Stimulated activated CD8-positive, alpha-beta memory T cell treated with anti-CD3 and anti-CD28 coated beads, Interleukin-4, amount 100 ng/mL, for 4 hours (primary cell): ENCODE results near the gene SREBF2.
"Not testable (repeated sequence)": the region's sequence is repeated elsewhere in the genome, so short reads cannot be mapped to it uniquely, and the experiment has no call there.

Source experiments
- DNase-seq, 2 donors: peaks; one replicate each; pipeline ENCODE4 v3.0.0-alpha.2; 2020; ENCODE audit warnings: low read depth in 2 of 2, low spot score in 1 of 2

The SREBF2 gene

DNA sequence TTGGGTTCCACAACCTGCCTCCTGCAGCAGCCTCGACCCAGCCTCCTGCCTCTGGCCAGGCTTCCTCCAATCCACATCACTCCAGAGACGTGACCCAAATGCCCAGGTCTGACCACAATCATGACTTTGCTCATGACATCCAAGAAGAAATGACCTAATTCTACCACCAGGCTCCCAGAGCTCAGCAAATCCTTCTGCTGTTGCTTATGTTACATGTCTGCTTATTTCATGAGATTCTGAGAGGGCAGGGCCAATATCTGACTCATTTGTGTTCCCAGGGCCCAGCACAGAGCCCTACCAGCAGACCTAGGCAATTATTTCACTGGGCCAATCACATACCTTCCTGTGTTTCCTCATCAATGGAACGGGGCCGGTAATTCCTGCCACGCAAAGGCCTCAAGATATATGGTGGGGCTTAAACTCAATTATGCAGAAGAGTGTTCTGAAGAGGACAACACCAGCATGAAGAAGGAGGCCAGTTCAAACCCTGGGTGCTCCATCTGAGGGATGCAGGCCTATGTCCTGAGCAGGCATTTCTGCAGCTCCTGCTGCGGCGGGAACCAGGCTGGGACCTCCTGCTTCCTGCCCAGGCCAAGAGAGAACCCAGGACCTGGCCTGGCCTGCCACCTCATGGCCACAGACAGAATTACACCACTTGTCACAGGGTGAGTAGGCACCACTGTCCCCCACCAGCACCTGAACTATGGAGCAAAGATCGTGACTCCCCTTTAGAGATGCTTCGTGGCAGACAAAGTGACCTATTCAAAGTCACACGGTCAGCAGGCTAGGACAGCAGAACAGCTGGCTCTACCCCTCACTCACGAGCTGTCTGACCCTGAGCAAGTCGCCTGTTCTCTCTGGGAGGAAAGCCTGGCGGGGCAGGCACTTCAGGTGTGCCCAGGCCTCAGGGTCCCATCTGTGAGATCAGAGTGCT is 108.2 kb downstream of the SREBF2 start:
- peak; percentile 64 to 66 for DNase-seq

DNA sequence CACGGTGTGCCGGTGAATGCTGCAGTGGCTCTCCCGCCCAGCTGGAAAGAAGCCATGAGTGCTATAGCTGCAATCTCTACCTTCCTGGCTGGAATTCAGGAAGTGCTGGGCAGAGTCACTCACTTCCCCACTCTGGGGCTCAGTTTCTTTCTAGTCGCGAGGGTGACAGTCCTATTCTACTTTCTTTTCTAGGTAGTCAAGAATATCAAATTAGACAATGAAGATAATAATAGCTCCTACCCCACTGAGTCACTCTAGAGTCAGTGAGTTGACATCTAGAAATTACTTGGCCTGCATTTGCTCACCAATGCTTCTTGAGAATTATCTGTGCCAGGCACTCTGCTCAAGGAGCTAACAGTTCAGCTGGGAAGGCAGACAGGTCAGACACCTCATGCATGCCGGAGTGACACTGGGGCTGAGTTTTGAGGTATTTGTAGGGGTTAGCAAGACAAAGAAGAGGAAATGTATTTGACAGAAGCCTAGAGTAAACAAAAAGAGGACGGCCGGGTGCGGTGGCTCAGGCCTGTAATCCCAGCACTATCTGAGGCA is 110.8 kb downstream of the SREBF2 start:
- no peak for DNase-seq

GRCh38 chr22:41946629-41947423 is 113.9 kb downstream of the SREBF2 start, which contains the start of gene CENPM:
CENPM (minus strand) TSS chr22:41947152; CDS start chr22:41947076, 76 bp downstream.
- DNase-seq, result peak; percentile 67 to 72

DNA sequence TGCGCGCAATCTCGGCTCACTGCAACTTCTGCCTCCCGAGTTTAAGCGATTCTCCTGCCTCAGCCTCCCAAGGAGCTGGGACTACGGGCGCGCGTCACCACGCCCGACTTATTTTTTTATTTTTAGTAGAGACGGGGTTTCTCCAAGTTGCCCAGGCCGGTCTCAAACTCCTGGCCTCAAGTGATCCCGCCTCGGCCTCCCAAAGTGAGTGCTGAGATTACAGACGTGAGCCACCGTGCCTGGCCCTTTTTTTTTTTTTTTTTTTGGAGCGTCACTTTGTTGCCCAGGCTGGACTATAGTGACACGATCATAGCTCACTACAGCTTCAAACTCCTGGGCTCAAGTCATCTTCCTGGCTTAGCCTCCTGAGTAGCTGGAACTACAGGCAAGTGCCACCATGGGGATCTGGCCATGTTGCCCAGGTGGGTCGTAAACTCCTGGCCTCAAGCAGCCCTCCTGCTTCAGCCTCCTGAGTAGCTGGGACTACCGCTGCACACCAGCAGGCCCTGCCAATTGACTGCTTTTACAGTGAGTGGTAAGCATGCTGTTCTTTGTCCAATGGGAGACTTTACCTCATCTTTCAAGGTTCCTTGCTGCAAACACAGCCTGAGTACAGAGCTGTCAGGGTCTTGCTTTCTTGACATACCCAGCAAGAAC is 114.6 kb downstream of the SREBF2 start:
- no peak for DNase-seq

- no peak for DNase-seq
Observed at GRCh38 chr22:41948142-41948541, 115.2 kb downstream of the SREBF2 start.

- DNase-seq, result not testable (repeated sequence)
Observed at GRCh38 chr22:41948928-41949296, 116.0 kb downstream of the SREBF2 start.

DNA sequence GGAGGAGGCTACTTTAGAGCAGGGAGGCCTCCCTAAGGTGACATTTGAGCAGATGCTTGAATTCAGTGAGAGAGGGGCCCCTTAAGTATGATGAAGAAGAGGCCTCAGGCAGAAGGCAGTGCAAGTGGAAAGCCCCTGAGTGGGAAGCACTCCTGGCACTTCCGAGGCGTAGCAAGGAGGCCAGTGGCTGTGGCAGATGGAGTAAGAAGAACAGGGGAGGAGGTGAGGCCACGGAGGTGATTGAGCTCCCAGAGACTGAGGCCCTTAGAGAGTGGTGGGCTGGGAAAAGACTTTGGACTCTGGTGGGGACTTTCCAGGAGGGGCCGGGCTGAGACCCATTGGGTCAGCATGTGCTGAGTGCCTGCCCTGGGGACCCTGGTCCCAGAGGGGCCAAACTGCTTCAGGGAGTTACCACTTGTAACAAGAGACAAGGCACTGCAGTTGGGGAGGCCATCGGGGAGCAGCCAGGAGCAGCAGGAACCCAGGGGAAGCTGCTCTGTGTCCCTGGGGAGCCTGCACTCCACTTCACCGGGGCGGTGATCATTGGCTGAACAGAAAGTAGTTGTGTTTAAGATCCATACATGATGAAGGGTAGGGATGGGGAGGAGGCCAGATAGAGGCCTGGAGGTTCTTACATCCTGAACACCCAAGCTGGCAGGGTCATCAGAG is 116.5 kb downstream of the SREBF2 start:
- no peak for DNase-seq

GRCh38 chr22:41951898-41952474 is 119.1 kb downstream of the SREBF2 start, which contains the start of gene SMIM45:
SMIM45 (plus strand) TSS chr22:41952150.
- no peak for DNase-seq

DNA sequence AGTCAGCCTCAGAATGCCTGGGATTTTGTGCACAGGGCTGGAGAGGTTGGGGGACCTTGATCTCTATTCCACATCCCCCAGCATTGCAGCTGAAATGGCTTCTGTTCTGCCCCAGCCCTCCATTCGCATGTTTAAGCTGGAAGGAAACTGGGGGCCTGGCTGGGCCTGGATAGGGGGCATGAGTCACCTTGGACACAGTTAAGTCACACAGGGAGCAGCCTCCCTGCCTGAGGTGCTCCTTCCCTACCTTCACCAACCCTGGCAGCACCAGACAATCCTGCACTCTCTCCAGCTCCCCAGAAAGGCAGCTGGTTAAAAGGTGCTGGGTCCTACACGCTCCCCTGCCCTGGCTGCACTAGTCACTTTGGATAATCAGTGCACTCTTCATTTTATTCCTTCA is 119.8 kb downstream of the SREBF2 start:
- DNase-seq, result no peak
